ENCODE data around the gene PDLIM1. TPM values are rescaled to one million over a fixed set of nuclear protein-coding genes. Genes with fewer than 3 reads are reported as not detected.

PDLIM1 gene
- total and polyA plus RNA-seq, 10 of the 15 experiments (the other 5 are each of a cell fraction or from before 2014, with no cell fraction given), result 95.7 to 714 (median 309) TPM

DNA sequence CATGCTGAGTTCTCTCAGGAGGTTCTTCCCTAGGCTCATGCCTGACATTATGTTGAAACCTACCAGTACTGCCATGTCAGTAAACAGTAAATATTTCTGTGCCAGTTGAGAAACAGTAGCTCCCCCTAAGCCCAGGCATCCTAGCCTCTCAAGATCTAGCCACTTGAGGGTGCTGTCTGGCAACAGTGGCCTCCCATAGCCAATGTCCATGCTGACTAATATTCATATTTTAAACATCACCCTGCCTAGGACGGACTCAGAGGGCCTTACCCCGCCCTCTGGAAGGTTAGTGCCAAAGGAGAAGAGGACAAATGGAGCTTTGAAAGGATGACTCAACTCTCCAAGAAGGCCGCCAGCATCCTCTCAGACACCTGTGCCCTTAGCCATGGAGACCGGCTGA lies 89.1 kb downstream of the PDLIM1 start (continued):
- TF ChIP-seq, protein P1, sequence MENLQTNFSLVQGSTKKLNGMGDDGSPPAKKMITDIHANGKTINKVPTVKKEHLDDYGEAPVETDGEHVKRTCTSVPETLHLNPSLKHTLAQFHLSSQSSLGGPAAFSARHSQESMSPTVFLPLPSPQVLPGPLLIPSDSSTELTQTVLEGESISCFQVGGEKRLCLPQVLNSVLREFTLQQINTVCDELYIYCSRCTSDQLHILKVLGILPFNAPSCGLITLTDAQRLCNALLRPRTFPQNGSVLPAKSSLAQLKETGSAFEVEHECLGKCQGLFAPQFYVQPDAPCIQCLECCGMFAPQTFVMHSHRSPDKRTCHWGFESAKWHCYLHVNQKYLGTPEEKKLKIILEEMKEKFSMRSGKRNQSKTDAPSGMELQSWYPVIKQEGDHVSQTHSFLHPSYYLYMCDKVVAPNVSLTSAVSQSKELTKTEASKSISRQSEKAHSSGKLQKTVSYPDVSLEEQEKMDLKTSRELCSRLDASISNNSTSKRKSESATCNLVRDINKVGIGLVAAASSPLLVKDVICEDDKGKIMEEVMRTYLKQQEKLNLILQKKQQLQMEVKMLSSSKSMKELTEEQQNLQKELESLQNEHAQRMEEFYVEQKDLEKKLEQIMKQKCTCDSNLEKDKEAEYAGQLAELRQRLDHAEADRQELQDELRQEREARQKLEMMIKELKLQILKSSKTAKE (IDR thresholded peaks at IDR 0.05; ENCODE audit: low read depth, poor library complexity, severe bottlenecking), result no peak
- TF ChIP-seq DPF2 (IDR thresholded peaks at IDR 0.05) (no peak), CHD4 (IDR thresholded peaks at IDR 0.05) (no peak), RBBP5 (conservative IDR thresholded peaks at IDR 0.05) (no peak)

DNA sequence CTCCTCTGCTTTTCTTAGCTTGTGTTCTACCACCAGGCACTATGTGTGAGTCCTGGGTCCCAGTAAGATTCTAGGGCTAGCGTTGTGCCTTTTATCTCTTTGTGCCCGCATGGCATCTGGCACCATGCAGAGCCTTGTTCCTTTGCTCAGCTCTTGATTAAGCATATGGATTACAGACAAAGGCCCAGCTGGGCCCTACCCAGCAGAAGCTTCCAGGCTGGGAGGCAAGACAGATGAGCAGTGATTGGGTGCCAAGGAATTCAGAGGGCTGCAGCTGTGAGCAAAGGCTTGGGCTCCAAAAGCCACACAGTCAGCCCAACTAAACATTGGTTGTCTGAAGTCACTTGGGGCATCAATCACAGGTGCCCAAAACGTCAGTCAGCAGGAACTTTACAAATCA lies 94.8 kb downstream of the PDLIM1 start:
- in situ Hi-C loops (cut with MboI), result no loop called here
- H3K4me1 ChIP-seq (ENCODE audit: control insufficient read depth, insufficient read depth, low read length), result no peaks in the 10 kb centered on the region
- no TSS peak for BruUV-seq (replicated peaks)
- H3K36me3 ChIP-seq (ENCODE audit: control insufficient read depth in 2 of 2, insufficient read depth in 2 of 2, low read length in 1 of 2), result no peaks in the 10 kb centered on the region
- 62% methylated on average over 3 of the region's 3 CpGs for WGBS (ENCODE audit: insufficient coverage, insufficient replicate concordance, low lambda C conversion rate, missing lambda C conversion rate)
- ATAC-seq (no peak), FAIRE-seq (no peak), DNase-seq (ENCODE audit: low read depth, low spot score) (no peak)
- ChIA-PET SMC1A (ENCODE audit: uncharacterized antibody, unreplicated experiment) (no interaction called here), POLR2A (no interaction called here), CTCF (interaction anchor here (0.6 kb wide), 1 partner anchor 47 kb away, joined by 3 read pairs; no protein-coding TSS in a partner anchor), RAD21 (ENCODE audit: unreplicated experiment) (no interaction called here)
- H3K4me3 ChIP-seq, result no peak overlapping the region
- no peaks in the 10 kb centered on the region for H3K9me3 ChIP-seq (replicated peaks; ENCODE audit: control insufficient read depth, insufficient read depth, low read length)
- intact Hi-C loops (cut with micrococcal nuclease; ENCODE audit: unreplicated experiment), result no loop called here
- no peak overlapping the region for H3K4me2 ChIP-seq (ENCODE audit: control insufficient read depth, insufficient read depth)
- no peaks in the 10 kb centered on the region for H3K27me3 ChIP-seq (replicated peaks in 1 of 2; ENCODE audit: control insufficient read depth in 2 of 2, insufficient read depth in 2 of 2, low read length in 1 of 2)
- no peaks in the 10 kb centered on the region for H3K79me2 ChIP-seq (ENCODE audit: control insufficient read depth, insufficient read depth, low read length)
- no peak overlapping the region for H3K27ac ChIP-seq (ENCODE audit: control insufficient read depth, insufficient read depth)
- H3K9ac ChIP-seq (ENCODE audit: control insufficient read depth, insufficient read depth, low read length), result no peak overlapping the region
- no peaks in the 10 kb centered on the region for H4K20me1 ChIP-seq (ENCODE audit: control insufficient read depth, insufficient read depth)
- no peak overlapping the region for H2AFZ ChIP-seq (ENCODE audit: control insufficient read depth, low read depth, low read length)
- TF ChIP-seq MEF2B (IDR thresholded peaks at IDR 0.05; ENCODE audit: partially characterized antibody, poor library complexity, severe bottlenecking), result no peak
- TF ChIP-seq RBBP5 (conservative IDR thresholded peaks at IDR 0.05), result no peak
- TF ChIP-seq EGR1 (IDR thresholded peaks at IDR 0.05; ENCODE audit: borderline replicate concordance in 1 of 2, low read depth in 2 of 2, low read length in 2 of 2), result no peak
- no peak for TF ChIP-seq TARDBP (IDR thresholded peaks at IDR 0.05; ENCODE audit: borderline replicate concordance)
- no peak for TF ChIP-seq RAD21 (IDR thresholded peaks at IDR 0.05; ENCODE audit: insufficient read depth, low read depth, low read length)
- no peak for TF ChIP-seq SIN3A (IDR thresholded peaks at IDR 0.05; ENCODE audit: low read depth, low read length)
- TF ChIP-seq MEF2A (IDR thresholded peaks at IDR 0.05; ENCODE audit: insufficient read depth, low read depth, low read length), result no peak
- no peak for TF ChIP-seq POLR2A (IDR thresholded peaks at IDR 0.05; ENCODE audit: low read depth, low read length)
- TF ChIP-seq MTA2 (IDR thresholded peaks at IDR 0.05; ENCODE audit: low read depth), result no peak
- TF ChIP-seq NR2C2 (IDR thresholded peaks at IDR 0.05; ENCODE audit: borderline replicate concordance, control insufficient read depth, insufficient read length, low read depth), result no peak
- TF ChIP-seq YBX1 (IDR thresholded peaks at IDR 0.05), result no peak
- TF ChIP-seq, protein P2, sequence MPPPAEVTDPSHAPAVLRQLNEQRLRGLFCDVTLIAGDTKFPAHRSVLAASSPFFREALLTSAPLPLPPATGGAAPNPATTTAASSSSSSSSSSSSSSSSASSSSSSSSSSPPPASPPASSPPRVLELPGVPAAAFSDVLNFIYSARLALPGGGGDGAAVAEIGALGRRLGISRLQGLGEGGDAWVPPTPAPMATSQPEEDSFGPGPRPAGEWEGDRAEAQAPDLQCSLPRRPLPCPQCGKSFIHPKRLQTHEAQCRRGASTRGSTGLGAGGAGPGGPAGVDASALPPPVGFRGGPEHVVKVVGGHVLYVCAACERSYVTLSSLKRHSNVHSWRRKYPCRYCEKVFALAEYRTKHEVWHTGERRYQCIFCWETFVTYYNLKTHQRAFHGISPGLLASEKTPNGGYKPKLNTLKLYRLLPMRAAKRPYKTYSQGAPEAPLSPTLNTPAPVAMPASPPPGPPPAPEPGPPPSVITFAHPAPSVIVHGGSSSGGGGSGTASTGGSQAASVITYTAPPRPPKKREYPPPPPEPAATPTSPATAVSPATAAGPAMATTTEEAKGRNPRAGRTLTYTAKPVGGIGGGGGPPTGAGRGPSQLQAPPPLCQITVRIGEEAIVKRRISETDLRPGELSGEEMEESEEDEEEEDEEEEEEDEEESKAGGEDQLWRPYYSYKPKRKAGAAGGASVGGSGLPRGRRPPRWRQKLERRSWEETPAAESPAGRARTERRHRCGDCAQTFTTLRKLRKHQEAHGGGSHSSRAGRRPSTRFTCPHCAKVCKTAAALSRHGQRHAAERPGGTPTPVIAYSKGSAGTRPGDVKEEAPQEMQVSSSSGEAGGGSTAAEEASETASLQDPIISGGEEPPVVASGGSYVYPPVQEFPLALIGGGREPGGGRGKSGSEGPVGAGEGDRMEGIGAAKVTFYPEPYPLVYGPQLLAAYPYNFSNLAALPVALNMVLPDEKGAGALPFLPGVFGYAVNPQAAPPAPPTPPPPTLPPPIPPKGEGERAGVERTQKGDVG (CRISPR knock-in tag; IDR thresholded peaks at IDR 0.05), result no peak
- TF ChIP-seq, protein P3, sequence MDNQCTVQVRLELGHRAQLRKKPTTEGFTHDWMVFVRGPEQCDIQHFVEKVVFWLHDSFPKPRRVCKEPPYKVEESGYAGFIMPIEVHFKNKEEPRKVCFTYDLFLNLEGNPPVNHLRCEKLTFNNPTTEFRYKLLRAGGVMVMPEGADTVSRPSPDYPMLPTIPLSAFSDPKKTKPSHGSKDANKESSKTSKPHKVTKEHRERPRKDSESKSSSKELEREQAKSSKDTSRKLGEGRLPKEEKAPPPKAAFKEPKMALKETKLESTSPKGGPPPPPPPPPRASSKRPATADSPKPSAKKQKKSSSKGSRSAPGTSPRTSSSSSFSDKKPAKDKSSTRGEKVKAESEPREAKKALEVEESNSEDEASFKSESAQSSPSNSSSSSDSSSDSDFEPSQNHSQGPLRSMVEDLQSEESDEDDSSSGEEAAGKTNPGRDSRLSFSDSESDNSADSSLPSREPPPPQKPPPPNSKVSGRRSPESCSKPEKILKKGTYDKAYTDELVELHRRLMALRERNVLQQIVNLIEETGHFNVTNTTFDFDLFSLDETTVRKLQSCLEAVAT (IDR thresholded peaks at IDR 0.05), result no peak
- no peak for TF ChIP-seq CBX3 (IDR thresholded peaks at IDR 0.05; ENCODE audit: borderline replicate concordance, low read depth)

Data from GM12878 (cell line).